ENCODE data around the gene STXBP4.

DNA sequence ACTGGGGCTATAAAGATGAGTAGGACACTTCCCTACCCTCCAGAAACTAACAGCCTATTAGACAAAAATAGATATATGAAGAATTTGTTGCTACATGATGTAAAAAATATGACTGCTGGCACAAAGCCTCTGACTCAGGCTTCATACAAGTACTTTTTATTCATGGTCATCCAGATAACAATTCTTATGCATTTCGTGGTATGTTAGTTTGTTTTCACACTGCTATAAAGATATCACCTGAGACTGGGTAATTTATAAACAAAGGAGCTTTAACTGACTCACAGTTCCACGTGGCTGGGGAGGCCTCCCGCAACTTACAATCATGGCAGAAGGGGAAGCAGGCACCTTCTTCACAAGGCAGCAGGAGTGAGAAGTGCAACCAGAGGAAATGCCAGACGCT is 183.7 kb downstream of the STXBP4 start:
- no peak for TF ChIP-seq CTCF (IDR thresholded peaks at IDR 0.05; ENCODE audit: low read length)
- TF ChIP-seq EZH2 (IDR thresholded peaks at IDR 0.05; ENCODE audit: borderline replicate concordance, low read length) = no peak

Data from OCI-LY1 (cell line).